Fibroblast of villous mesenchyme (primary cell): Measurements from ENCODE around the gene PTPRE. TPM values are rescaled to one million over a fixed set of nuclear protein-coding genes. Genes with fewer than 3 reads are reported as not detected.

Source experiments
- DNase-seq: peaks from one replicate; pipeline ENCODE4 v3.0.0-alpha.2; 2010; ENCODE audit warnings: low read depth
- H3K4me3 ChIP-seq: 2 replicates; pipeline ENCODE4 v1.5.1; 2011; ENCODE audit warnings: low read depth, mild to moderate bottlenecking, low read length
- total RNA-seq: library from RNA; depleted of rRNA; stranded (reverse); fragments of >200 nt; gene quantifications from 2 replicates; pipeline ENCODE4 v1.2.3, GENCODE V29; 2012
- TF ChIP-seq, protein P1 (sequence below): IDR thresholded peaks from 2 replicates; pipeline ENCODE4 v1.5.1; 2012; ENCODE audit warnings: low read depth, mild to moderate bottlenecking, low read length; ENCODE audit not compliant: insufficient read depth

The PTPRE gene
- total RNA-seq, 1 donor: 11.2 TPM

DNA sequence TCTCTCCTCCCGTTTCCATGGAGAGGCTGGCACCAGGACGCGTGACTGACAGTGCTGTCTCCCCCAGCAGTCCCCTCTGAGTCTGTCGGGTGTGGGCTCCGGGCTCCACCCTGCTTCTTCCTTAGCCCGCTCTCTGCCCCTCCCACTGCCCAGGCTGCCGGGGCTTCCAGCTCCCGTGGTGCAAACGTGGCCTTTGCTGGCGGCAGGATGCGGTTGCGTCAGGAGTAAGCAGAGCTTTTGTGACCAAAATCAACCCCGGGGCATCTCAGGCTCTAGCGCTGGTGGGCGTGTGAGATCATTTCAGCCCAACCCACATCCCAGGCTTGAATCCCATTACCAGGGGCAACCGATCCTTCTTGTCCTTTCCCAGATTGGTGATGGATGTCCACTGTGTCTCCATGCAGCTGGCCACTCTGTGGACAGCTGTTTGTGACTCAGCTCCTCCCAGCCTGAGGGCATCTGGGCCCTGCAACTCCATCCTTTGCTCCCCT lies 28.2 kb downstream of the PTPRE start:
- TF ChIP-seq, protein P1, sequence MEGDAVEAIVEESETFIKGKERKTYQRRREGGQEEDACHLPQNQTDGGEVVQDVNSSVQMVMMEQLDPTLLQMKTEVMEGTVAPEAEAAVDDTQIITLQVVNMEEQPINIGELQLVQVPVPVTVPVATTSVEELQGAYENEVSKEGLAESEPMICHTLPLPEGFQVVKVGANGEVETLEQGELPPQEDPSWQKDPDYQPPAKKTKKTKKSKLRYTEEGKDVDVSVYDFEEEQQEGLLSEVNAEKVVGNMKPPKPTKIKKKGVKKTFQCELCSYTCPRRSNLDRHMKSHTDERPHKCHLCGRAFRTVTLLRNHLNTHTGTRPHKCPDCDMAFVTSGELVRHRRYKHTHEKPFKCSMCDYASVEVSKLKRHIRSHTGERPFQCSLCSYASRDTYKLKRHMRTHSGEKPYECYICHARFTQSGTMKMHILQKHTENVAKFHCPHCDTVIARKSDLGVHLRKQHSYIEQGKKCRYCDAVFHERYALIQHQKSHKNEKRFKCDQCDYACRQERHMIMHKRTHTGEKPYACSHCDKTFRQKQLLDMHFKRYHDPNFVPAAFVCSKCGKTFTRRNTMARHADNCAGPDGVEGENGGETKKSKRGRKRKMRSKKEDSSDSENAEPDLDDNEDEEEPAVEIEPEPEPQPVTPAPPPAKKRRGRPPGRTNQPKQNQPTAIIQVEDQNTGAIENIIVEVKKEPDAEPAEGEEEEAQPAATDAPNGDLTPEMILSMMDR: no peak
- H3K4me3 ChIP-seq: no peak overlapping the region
- DNase-seq: no peak

DNA sequence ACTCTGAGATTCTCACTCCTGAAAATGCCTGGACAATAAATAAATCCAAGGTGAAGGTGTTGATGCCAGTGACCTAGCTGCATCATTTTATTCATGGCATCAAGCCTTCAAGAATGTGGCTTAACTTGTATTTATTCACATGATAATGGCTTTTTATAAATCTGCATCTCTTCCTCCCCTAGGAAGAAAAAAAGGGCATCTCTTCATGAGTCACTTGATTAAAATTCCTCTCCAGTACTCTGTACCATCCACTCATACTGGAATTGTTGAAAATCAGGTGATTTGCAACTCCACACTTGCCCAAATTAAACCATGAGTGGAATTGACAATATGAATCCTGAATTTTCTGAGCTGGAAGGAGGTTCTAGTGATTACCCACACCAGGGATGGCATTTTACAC lies 30.2 kb downstream of the PTPRE start:
- TF ChIP-seq, protein P1: no peak
- H3K4me3 ChIP-seq: no peak overlapping the region
- DNase-seq: no peak

DNA sequence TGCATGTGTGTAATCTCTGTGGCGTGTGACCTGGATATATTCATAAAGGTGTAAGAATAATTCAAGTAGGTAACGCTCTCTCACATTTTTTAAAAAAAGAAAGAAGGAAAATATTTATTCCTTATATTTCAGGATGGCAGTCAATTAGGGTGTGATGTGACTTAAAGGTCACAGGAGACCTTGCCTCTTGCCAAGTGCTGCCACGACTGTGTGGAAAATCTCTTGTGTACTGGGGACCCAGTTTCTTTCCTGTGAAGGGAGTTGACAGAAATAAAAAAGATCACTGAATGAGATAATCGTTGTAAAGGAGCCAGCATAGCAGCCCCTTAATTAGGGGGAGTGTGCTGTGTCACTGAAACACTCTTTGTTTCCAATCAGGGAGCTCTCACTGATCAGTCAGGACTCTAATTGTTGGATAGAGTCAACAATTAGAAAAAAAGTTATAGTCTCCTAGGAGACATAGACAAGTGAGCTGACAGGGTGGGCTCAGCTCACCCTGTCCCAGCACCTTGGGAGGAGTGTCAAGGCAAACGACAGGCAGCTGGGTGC lies 31.1 kb downstream of the PTPRE start:
- H3K4me3 ChIP-seq: no peak overlapping the region
- no peak for DNase-seq
- TF ChIP-seq, protein P1: no peak

DNA sequence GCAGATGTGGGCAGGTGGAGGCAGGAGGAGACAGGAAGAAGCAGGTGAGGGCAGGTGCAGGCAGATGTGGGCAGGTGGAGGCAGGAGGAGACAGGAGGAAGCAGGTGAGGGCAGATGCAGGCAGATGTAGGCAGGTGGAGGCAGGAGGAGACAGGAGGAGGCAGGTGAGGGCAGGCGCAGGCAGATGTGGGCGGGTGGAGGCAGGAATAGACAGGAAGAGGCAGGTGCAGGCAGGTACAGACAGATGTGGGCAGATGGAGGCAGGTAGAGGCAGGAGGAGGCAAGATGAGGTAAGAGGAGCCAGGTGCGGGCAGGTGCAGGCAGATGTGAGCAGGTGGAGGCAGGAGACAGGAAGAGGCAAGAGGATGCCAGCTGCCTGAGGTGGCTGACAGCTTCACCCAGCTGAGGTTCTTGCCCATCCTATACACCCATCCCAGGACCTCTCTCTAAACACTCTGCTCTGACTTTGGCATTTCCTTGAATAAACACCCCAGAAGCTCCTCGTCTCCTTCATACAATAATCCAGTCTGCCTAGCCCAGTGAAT lies 33.0 kb downstream of the PTPRE start:
- TF ChIP-seq, protein P1: no peak
- H3K4me3 ChIP-seq: no peak overlapping the region
- no peak for DNase-seq

DNA sequence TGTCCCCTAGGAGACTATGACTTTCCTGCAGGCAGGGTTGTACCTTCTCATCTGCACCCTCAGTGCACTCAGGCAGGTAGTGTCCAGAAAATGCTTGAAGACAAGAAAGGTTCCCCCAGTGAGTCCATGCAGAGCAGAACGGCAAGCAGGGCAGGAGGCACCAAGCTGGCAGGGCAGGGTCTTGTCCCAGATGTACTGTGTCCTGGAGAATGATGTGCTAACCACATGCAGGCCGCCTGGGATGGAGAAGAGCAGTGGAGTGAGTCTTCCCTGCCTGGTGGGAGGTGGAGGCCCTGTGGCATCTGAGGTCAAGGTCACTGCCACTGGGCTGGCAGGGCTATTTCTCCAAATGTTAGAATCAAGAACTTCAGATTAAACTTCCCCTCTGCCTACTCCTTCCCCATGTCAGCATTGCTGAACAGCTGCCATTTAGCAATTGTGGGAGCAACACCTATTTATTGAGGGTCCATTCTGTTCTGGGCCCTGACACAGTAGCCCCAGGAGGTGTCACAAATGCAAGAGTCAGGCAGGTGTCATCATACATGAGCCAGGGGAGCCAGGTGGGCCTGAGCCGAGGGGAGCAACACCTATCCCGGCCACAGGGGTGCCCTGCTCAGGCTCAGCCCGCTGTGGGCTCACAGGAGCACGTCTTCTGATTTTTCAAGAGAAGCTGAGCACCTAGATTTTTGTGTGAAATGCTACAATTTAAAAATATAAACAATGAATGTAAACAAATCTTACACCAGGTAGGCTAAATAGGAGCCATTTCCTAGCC lies 34.1 kb downstream of the PTPRE start:
- no peak for DNase-seq
- TF ChIP-seq, protein P1: no peak
- no peak overlapping the region for H3K4me3 ChIP-seq

DNA sequence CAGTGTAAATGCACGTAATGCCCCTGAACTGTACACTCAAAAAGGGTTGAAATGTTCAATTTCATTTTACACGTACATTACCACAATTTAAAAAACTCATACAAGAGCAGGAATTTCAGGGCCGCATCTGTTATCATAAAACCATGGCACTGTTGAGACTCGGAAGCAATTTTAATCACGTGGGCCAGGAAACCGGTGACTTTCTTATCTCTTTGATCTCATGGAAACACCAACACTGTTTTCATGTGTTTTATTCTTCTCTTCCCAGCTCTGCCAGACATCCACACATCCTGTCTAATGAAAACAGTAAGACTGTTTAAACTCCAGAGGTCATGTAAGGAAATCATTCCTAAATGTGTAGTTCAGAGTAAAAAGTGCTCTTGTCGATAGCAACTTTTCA lies 35.9 kb downstream of the PTPRE start:
- peak; percentile 69 for DNase-seq
- no peak overlapping the region for H3K4me3 ChIP-seq
- TF ChIP-seq, protein P1: no peak
